Activated CD8-positive, alpha-beta memory T cell treated with anti-CD3 and anti-CD28 coated beads for 48 hours (primary cell): Measurements from ENCODE around the gene DPP6.

ENCODE experiments used
- DNase-seq, 3 experiments: peaks; one replicate each; pipeline ENCODE4 v3.0.0-alpha.2; 2020; ENCODE audit warnings: low read depth in 2 of 3, low spot score in 2 of 3

Gene DPP6

DNA sequence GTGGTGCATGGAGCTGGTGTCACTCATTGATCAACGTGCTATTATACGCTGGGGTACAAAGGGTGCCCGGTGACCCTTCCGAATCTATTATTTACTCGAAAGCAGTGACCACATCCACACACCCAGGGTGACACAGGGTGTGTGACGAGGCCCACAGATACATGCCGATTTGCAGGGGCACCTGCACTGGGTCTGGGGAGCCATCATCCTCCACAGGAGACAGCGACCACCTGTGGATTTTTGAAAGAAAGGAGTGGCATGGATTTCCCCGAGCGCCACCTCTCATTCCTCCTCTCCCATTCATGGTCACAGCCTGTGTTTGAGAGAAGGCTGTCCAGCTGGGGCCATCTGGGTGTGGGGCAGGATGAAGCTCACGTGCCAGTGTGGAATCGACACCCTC is 701.0 kb downstream of the DPP6 start:
- no peak for DNase-seq

DNA sequence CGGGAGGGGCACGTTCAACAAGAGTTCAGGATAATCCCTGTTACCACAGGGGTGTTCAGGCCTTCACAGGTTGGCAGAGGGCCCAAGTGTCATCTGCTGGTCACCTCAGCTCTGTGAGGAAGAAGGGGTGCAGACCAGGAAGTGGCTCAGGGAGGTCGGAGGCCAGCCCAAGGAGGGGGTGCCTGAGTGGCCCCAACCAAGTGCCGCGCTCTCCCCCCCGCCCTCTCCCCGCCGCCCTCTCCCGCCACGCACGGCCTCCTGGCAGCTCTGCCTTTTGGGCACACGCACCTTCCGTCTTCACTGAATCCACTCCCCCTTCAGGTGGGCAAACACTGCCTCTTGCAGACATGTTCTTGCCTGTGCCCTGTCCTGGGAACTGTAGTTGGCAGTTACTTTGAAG is 705.6 kb downstream of the DPP6 start:
- no peak for DNase-seq

GRCh38 chr7:154759989-154760388 is 707.8 kb downstream of the DPP6 start:
- DNase-seq = no peak

- DNase-seq = no peak
Observed at GRCh38 chr7:154765118-154765517, 712.9 kb downstream of the DPP6 start.

DNA sequence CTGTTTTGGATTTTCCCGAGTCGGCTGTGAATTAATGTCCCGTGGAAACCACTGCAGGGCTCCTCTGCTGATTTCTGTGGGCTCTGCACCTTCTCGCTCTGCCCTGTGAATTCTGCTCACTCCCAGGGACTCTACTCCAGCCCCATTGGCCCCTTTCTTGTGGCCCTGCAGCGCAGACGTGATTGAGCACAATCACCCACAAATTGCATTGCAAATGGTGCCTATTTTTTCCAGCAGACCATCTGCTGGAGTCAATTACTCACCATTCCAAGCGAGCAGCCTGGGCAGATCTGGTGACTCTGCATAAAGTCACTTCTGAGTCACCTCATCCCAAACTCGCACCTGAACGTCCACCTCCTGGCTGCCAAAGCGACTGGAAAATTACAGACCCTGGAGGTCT is 714.9 kb downstream of the DPP6 start:
- no peak for DNase-seq

- no peak for DNase-seq
Observed at GRCh38 chr7:154767821-154768415, 715.7 kb downstream of the DPP6 start.

DNA sequence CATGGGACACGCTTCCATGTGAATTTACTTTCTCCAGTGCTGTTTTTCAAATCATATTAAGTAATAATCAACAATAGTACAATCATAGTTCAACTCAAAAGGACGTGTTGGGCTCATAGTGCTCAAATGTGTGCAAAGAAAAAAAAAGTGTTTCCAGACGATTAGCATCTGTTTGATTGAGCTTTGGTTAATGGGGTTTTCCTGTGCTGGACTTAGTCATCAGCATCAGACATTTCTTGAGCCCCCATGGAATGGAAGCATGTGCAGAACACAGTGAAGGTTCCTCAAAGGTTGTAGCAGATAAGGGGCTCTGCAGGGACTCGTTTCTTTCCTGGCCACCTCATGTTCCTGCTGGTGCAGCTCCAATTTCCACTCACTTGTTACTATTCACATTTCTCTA is 716.8 kb downstream of the DPP6 start:
- DNase-seq = no peak

- no peak for DNase-seq
Observed at GRCh38 chr7:154769527-154769926, 717.3 kb downstream of the DPP6 start.

- no peak for DNase-seq
Observed at GRCh38 chr7:154770361-154770760, 718.2 kb downstream of the DPP6 start.

DNA sequence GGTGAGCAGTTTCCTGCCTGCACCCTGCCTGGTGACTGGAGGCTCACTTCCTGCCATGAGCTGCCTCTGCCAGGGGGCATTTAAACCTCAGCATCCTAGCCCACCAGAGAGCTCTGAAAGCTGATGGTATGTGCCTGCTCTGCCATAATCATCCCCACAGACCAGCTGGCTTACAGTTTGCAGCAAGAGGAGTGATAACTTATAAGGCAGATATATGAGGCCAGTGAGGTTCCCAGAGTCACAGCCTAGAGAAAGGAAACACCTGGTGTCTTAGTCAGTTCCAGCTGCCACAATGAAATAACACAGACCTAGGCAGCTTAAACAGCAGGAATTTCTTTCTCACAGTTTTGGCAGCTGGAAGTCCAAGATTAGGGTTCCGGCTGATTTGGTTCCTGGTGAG is 718.8 kb downstream of the DPP6 start:
- DNase-seq = no peak

DNA sequence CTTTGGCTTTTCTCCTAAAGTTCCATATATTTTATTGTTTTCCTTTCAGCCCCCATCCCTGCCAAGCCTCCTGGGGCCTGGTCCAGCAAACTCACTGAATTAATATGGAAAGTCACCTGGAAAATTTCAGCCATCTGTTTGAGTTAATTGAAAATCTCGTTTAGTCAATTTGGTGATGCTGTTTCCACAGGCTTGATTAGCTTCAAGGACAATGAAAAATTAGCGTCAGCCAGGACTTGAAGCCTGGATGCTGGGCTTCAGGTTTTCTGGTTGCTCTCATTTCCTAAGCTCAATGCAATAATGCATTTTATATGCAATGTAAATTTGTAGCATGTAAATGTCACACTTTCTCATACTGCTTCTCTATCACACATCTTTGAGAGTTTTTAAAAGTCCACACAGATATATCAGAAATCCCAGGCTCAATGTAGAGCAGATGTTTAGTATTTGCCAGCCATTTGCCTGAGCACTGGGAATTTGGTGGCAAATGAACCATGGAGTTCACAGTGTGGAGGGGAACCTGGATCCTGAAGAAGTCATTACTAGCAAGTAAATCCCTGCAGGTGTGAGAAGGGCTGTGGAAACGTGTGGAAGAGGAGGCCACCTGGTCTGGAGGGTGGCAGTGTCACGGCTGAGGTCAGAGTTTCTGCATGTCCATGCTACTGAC is 722.2 kb downstream of the DPP6 start:
- no peak for DNase-seq

- DNase-seq = no peak
Observed at GRCh38 chr7:154775681-154776080, 723.5 kb downstream of the DPP6 start.

DNA sequence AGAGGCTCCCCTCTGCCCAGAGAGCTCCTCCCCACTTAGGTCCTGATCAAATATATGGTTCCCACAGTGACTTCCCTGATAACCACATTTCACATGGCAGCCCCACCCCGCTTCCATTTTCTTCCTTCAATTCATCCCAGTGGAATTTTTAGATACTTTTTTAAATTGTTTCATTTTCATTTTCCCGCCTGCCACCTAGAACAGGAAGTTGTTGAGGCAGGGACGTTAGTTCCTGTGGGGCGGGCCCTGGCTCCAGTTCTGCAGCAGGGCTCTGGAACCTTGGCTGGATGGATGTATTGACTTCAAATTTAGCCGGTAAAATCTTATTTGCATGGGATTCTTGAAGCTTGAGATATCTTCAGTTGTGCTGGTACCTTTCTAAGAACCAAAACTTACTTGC is 724.2 kb downstream of the DPP6 start:
- DNase-seq = no peak

DNA sequence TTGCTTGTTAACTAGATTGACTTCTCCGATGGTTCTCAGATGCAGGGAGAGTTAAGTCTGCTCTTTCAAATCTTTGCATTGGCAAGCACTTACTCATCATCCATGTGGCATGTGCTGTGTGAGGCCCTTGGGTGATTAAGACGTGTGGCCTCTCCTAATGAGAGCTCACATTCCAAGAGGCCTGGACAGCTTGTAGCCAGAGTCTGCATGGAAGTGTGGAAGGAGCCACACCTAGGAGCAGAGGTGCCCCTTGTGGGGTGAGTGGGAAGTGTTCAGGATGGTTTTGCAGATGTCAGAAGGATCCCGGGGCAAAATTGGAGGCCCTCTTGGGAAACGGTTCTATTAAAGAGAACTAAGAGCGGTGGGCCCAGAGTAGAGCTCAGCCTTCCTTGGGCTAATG is 724.8 kb downstream of the DPP6 start:
- no peak for DNase-seq

GRCh38 chr7:154777489-154777888 is 725.3 kb downstream of the DPP6 start:
- DNase-seq = no peak

- no peak for DNase-seq
Observed at GRCh38 chr7:154777908-154778307, 725.7 kb downstream of the DPP6 start.

DNA sequence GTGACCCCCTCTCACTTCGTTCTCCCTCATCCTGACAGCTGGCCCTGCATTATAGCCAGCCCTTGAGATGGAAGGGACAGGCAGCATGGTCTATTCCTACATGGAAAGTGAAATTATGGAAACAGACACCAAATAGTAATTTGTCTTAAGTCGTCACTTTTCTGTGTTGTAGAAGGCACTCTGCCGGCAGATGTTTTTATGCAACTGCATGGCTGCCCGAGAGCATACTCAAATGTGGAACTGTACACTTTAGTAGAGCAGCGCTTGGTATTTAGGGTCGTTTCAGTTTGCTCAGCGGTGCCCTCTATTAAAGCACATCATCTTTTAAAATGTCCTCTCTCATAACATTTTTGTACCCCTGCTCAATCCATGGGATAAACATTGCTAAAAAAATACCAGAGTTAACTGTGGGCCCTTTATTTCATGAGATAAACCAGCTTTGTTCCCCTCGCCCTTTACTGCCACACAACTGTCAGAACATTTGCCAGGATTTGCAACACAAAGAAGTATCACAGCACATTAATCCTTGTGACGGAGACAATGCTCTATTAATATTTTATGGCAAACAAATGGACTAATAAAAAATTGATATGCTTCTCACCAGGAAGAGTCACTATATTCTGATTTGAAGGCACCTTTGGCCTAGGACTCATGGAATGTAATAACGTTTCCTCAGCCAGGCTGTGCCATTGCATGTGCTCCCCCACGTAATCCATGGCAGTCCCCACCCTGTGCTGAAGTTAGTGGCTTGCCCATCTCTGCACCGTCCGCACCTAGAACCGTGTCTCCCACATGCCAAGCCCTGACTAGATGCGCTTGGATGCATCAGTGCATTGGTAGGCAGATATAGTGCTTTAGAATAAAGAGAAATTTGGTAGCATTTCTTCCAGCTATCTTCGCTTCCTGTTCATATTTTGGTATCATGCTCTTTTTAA is 729.4 kb downstream of the DPP6 start:
- no peak for DNase-seq

DNA sequence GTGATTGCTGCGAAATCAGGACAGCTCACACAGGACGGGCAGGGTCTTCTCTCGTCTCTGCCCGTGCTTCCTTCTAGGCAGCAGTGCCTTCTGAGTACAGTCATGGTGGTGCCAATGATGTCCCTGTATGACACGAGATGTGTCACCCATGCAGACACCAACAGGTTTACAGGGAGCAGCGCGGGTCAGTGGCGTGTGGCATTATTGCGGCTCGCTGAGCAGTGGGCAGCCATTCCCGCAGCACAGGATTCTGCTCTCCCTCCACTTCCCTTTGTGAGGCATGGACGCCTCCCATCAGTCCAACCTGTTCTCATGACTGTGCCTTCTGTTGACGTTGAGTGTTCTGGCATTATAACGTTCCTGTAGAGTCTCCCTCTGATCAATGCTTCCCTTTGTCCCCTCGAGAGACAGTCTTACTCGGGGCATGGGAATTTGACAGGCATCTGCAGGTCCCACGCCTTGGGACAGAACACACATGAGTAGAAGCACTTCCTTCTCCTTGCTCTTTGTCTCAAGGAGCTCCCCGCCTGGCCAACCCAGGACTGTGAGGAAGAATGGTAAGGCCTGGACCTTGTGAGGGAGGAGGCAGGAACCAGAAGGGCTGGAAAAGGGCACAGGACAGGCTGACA is 731.2 kb downstream of the DPP6 start:
- no peak for DNase-seq

DNA sequence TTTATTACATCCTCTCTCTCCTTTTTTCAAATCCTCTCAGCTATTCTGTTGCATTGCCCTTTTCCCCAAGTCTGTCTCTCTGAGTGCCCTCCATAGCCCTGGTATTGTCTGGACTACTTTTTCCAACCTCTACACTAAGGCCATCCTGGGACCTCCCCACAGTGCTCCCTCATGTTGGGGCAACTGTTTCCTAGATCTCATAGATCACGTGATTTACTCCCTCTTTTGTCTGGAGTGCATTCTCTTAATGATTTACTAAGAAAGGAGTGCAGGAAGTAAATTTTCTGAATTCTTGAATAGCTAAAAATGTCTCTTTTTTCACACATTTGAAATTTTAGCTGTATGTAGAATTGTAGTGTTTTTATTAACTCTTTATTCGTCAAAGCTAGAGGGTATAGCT is 733.7 kb downstream of the DPP6 start:
- no peak for DNase-seq

DNA sequence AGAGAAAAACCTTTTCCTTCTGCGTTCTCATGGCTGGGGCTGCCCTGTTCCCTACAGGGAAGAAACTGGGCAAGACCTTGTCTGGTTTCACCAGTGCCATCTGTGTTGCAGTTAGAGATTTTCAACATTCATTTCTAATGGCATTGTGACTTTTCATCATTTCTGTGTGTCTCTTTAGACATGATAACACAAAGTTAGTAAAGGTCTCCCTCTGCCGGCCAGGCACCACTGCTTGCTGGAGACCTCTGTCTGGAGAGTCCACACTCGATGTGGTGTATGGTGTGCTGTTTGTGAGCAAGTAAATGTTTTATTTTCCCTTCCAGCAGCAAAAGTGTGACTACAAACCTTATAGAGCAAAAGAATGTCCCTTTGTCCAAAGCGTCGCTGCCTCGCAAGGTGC is 737.2 kb downstream of the DPP6 start:
- no peak for DNase-seq

- DNase-seq = no peak
Observed at GRCh38 chr7:154791611-154792010, 739.4 kb downstream of the DPP6 start.
